SK-MEL-5 (cell line): ENCODE measurements around the gene YAP1. TPM values are rescaled to one million over a fixed set of nuclear protein-coding genes. Genes with fewer than 3 reads are reported as not detected.

ENCODE experiments used
- DNase-seq: peaks from one replicate; pipeline ENCODE4 v3.0.0-alpha.2; 2016; ENCODE audit warnings: low read depth, low spot score
- in situ Hi-C: cut with HindIII; loops from 2 replicates; pipeline ENCODE4 v1.10.0; 2016; ENCODE audit warnings: low sequenced_read_pairs, high pct_unique_total_duplicates, low pct_unique_long_range_greater_than_20kb
- total RNA-seq: library from RNA; depleted of rRNA; stranded (reverse); fragments of >200 nt; shearing (Covaris generic); gene quantifications from 2 replicates; pipeline ENCODE4 v1.2.3, GENCODE V29; 2014; rRNA removed

Gene YAP1
- total RNA-seq, 1 experiment from 2014 or later: 28.4 TPM

DNA sequence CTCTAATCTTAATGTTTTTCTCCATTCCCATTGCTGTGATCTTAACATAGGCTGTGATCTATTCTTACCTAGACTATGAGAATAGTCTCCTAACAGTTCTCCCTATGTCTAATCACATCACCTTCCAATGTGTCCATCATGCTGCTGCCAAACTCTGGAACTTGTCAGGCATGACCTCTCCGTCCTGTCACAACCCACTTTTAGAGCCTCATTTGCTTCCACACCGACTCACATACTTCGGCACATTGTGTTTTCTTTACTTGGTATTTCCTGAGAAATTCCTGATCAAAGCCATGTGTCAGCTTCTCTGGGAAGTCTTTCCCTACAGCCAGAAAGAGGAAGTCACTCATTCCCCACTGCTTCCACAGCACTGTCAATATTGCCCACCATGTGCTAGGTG lies 166.5 kb downstream of the YAP1 start:
- in situ Hi-C loops: no loop called here
- no peak for DNase-seq

DNA sequence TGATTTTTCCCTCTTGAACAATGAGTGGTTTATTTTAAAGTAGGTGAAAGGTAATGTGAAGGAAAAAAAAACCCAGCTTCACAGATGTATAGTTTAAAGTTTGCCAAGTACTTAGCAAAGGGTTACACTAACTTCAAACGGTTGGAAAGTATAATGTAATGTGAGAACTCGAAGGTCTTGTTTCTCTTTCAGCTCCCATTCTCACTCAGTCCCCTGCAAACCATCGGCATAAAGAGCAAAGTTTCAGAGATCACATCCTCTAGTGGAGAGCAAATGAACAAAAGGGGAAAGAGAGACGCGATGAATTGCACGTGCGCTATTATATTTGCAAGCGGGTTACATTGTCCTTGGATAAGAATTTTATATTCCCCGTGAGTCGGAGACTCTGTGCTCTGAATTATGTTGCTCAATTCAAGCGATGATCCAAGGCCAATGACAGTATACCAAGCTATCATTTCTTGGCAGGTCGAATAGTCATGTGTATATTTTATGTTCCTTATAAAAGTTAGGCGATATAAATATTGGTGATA lies 169.5 kb downstream of the YAP1 start:
- in situ Hi-C loops: no loop called here
- peak; percentile 16 for DNase-seq

DNA sequence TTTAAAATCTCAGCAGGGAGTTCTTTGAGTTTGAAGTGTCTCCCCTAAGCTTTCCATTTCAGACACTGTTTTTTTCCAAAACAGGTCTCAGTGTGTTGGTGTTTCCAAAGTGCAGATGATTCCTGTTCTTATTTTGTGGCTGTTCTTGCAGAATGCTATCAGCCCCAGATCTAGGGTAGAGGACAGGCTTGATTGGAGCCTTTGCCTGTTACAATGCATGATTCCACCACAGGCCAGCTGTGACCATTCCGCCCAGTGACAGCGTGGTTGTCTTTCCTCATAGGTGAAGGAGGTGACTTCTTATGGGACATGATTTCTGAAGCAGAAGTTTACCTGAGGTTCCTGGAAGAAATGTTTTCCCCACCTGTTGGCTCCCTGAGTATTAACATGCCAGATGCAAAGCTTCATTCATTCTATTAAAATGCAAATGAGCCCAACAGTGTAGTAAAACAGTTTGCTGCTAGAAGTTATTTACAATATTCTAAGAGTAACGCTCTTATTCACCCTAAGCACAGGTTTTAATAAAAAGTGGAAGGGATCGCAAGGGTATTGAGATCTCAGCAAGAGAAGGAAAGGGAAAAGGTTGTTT lies 170.1 kb downstream of the YAP1 start:
- DNase-seq: no peak
- in situ Hi-C loops: no loop called here

Other genes with a start within 250 kb of the YAP1 start
- 0.26 and 0.35 TPM in 2 replicates for gene CEP126, start 195.4 kb upstream of the YAP1 start, total RNA-seq
- not detected in 2 replicates for gene ANGPTL5, start 193.9 kb upstream of the YAP1 start, total RNA-seq
- not detected in 2 replicates for gene CFAP300, start 63.0 kb upstream of the YAP1 start, total RNA-seq
- 0.08 and 0.13 TPM in 2 replicates for gene BIRC3, start 207.0 kb downstream of the YAP1 start, total RNA-seq
- gene BIRC2, start 236.8 kb downstream of the YAP1 start, total RNA-seq: 32.3 and 32.6 TPM in 2 replicates